A673 (cell line): Measurements from ENCODE around the gene MAP2K5.

Source experiments
- EZH2 ChIP-seq: fragments of 200-600 bp; sonication (generic); IDR thresholded peaks from 2 replicates; pipeline ENCODE4 v1.6.1; 2017; ENCODE audit warnings: borderline replicate concordance, low read depth, mild to moderate bottlenecking, mixed read lengths, antibody characterized with exemption, low read length; ENCODE audit not compliant: poor library complexity, severe bottlenecking
- TF ChIP-seq, protein P1 (sequence below): fragments of 300-800, 200-600 bp; sonication (generic); conservative IDR thresholded peaks from 2 replicates; pipeline ENCODE4 v1.5.1; 2017; ENCODE audit warnings: low read depth, mild to moderate bottlenecking, antibody characterized with exemption, low read length, moderate library complexity, mixed read lengths

DNA sequence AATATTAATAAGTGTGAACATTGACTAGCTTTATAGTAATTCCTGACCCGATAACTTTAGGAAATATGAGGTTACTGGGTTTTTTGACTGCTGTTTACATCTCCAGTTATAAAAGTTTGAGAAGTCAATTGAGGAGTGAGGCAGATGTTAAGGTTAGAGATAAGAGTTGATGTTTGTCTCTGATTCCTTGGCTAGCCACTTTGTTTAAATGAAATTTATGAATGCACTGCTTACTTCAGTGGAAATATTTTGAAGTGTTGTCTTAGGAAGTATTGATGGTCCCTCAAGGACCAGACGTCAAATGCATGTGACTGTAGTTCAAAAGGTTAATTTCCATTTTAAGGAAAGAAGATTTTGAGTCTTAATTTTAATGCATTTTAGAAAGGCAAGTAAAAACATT lies 41.7 kb downstream of the MAP2K5 start:
- TF ChIP-seq, protein P1, sequence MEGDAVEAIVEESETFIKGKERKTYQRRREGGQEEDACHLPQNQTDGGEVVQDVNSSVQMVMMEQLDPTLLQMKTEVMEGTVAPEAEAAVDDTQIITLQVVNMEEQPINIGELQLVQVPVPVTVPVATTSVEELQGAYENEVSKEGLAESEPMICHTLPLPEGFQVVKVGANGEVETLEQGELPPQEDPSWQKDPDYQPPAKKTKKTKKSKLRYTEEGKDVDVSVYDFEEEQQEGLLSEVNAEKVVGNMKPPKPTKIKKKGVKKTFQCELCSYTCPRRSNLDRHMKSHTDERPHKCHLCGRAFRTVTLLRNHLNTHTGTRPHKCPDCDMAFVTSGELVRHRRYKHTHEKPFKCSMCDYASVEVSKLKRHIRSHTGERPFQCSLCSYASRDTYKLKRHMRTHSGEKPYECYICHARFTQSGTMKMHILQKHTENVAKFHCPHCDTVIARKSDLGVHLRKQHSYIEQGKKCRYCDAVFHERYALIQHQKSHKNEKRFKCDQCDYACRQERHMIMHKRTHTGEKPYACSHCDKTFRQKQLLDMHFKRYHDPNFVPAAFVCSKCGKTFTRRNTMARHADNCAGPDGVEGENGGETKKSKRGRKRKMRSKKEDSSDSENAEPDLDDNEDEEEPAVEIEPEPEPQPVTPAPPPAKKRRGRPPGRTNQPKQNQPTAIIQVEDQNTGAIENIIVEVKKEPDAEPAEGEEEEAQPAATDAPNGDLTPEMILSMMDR = no peak
- TF ChIP-seq EZH2 = no peak
